PC-9 (cell line): ENCODE measurements around the gene HSD17B10. TPM values are rescaled to one million over a fixed set of nuclear protein-coding genes. Genes with fewer than 3 reads are reported as not detected.
"Not testable (repeated sequence)": the region's sequence is repeated elsewhere in the genome, so short reads cannot be mapped to it uniquely, and the experiment has no call there.

Experiments
- BruUV-seq: library from RNA; stranded (reverse); fragments of 400-500 nt; replicated peaks from 2 replicates; lab custom pipeline; 2021; lab: Mats Ljungman, UMichigan
- CTCF ChIA-PET: fragments of 300-600 bp; sonication (Branson Sonifier 250); formaldehyde crosslinking; loops from one replicate; lab custom pipeline; 2022; ENCODE audit warnings: antibody characterized with exemption; lab: Charles Lee
- POLR2A ChIA-PET: fragments of 300-600 bp; sonication (Branson Sonifier 250); formaldehyde crosslinking; loops from one replicate; lab custom pipeline; 2022; ENCODE audit warnings: antibody characterized with exemption; ENCODE audit not compliant: unreplicated experiment; lab: Charles Lee
- DNase-seq, 2 experiments: peaks; one replicate each; pipeline versions ENCODE4 v3.0.0 to v3.0.0-alpha.2; 2015 to 2022; ENCODE audit warnings: mixed read lengths in 1 of 2
- H2AFZ ChIP-seq: fragments of 200-600 bp; sonication (generic); 2 replicates; pipeline ENCODE4 v1.8.1; 2017; ENCODE audit warnings: antibody characterized with exemption
- H3F3A ChIP-seq: fragments of 200-600 bp; sonication (generic); 2 replicates; pipeline ENCODE4 v1.8.1; 2017; ENCODE audit warnings: antibody characterized with exemption, mild to moderate bottlenecking, low read depth; ENCODE audit not compliant: insufficient read depth
- H3K27ac ChIP-seq: fragments of 200-600 bp; sonication (generic); 2 replicates; pipeline ENCODE4 v1.6.1; 2016; ENCODE audit warnings: mixed run types
- H3K27me3 ChIP-seq: fragments of 200-600 bp; sonication (generic); 2 replicates; pipeline ENCODE4 v1.6.1; 2016; ENCODE audit warnings: low read depth, mixed run types; ENCODE audit not compliant: insufficient read depth
- H3K36me3 ChIP-seq: fragments of 200-600 bp; sonication (generic); 2 replicates; pipeline ENCODE4 v1.6.1; 2016; ENCODE audit warnings: low read depth, mixed run types
- H3K4me1 ChIP-seq: fragments of 200-600 bp; sonication (generic); replicated peaks from 2 replicates; pipeline ENCODE4 v1.6.1; 2016; ENCODE audit warnings: mixed run types; ENCODE audit not compliant: insufficient read depth
- H3K4me2 ChIP-seq: fragments of 200-600 bp; sonication (generic); 2 replicates; pipeline ENCODE4 v1.6.1; 2017; ENCODE audit warnings: mixed run types
- H3K4me3 ChIP-seq: fragments of 200-600 bp; sonication (generic); 2 replicates; pipeline ENCODE4 v1.6.1; 2016; ENCODE audit warnings: mixed run types
- H3K79me2 ChIP-seq: fragments of 200-600 bp; sonication (generic); 2 replicates; pipeline ENCODE4 v1.6.1; 2017; ENCODE audit warnings: low read depth, mixed run types
- H3K9me2 ChIP-seq: fragments of 200-600 bp; sonication (generic); 2 replicates; pipeline ENCODE4 v1.8.1; 2017; ENCODE audit warnings: mild to moderate bottlenecking; ENCODE audit not compliant: insufficient read depth
- H3K9me3 ChIP-seq: fragments of 200-600 bp; sonication (generic); 2 replicates; pipeline ENCODE4 v1.8.1; 2016; ENCODE audit warnings: low read depth; ENCODE audit not compliant: insufficient read depth
- H4K20me1 ChIP-seq: fragments of 200-600 bp; sonication (generic); 2 replicates; pipeline ENCODE4 v1.8.1; 2017; ENCODE audit not compliant: insufficient read depth
- CTCF ChIP-seq: fragments of 200-600 bp; sonication (generic); conservative IDR thresholded peaks from 2 replicates; pipeline ENCODE4 v1.6.1; 2017; ENCODE audit warnings: mixed run types, antibody characterized with exemption, mild to moderate bottlenecking, moderate library complexity
- EZH2 ChIP-seq: fragments of 200-600 bp; sonication (generic); IDR thresholded peaks from 2 replicates; pipeline ENCODE4 v1.8.0; 2017; ENCODE audit warnings: antibody characterized with exemption, low read depth
- intact Hi-C: fragments of 100-400 bp; cut with micrococcal nuclease; formaldehyde crosslinking; loops from one replicate; pipeline ENCODE4 v1.10.0; 2022; ENCODE audit not compliant: unreplicated experiment
- total RNA-seq: library from RNA; stranded (reverse); gene quantifications from 2 replicates; pipeline ENCODE4 v1.2.3, GENCODE V29; 2021

Gene HSD17B10
- total RNA-seq, 1 experiment from 2014 or later = 234 TPM

GRCh38 chrX:53421772-53422085, 12.4 kb downstream of the HSD17B10 start:
- H3K79me2 ChIP-seq = peaks cover 37% of the 10 kb centered on the region
- TF ChIP-seq EZH2 (no peak), CTCF (no peak)
- POLR2A ChIA-PET = interaction anchor here (0.7 kb wide), 1 partner anchor 197 kb away, joined by 4 read pairs; the partner anchor contains the start of gene KDM5C
- H3F3A ChIP-seq = no peaks in the 10 kb centered on the region
- H3K27me3 ChIP-seq = no peaks in the 10 kb centered on the region
- H2AFZ ChIP-seq = no peak overlapping the region
- no peaks in the 10 kb centered on the region for H3K36me3 ChIP-seq
- intact Hi-C loops = loop anchor here (2.0 to 5.0 kb wide), 2 partner anchors 19 to 139 kb away; partner anchors contain the start of gene IQSEC2
- H3K9me2 ChIP-seq = no peaks in the 10 kb centered on the region
- CTCF ChIA-PET = interaction anchor here (0.6 kb wide), 1 partner anchor 13 kb away, joined by 3 read pairs; no protein-coding TSS in a partner anchor
- DNase-seq = no peak
- no peaks in the 10 kb centered on the region for H3K9me3 ChIP-seq
- peak overlapping the region; percentile 75 for H3K4me2 ChIP-seq
- no peaks in the 10 kb centered on the region for H4K20me1 ChIP-seq
- H3K4me3 ChIP-seq = peak overlapping the region; percentile 58
- no peaks in the 10 kb centered on the region for H3K4me1 ChIP-seq
- BruUV-seq = no TSS peak
- 0 out of 2 replicates have a peak overlapping the region, but pooled peaks have one; percentile 49 for H3K27ac ChIP-seq

DNA sequence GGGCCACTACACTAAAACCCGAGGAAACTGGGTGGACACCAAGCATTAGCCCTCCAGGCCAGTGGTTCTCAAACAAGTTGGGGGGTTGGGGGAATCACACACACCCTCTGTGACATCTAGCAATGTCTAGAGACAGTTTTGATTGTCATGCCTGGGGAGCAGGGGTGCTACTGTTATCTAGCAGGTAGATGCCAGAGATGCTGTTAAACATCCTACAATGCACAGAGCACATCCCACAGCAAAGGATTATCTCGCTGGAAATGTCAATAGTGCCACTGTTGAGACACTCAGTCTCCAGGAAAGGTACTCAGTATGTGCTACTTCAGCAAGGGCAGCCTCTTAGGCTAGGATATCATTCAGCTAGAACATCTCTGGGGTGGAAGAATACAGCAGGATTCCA, 13.0 kb downstream of the HSD17B10 start:
- Histone ChIP-seq H3K27me3 (no peaks in the 10 kb centered on the region), H3K9me2 (no peaks in the 10 kb centered on the region), H3K79me2 (peaks cover 37% of the 10 kb centered on the region), H3K36me3 (no peaks in the 10 kb centered on the region), H4K20me1 (no peaks in the 10 kb centered on the region), H3K4me2 (peak overlapping the region; percentile 75), H3K4me1 (no peaks in the 10 kb centered on the region), H2AFZ (no peak overlapping the region), H3K27ac (no peak overlapping the region), H3F3A (no peaks in the 10 kb centered on the region), H3K9me3 (no peaks in the 10 kb centered on the region), H3K4me3 (peak overlapping the region; percentile 58; the same call in 1 of the 2 replicates)
- DNase-seq = no peak
- TF ChIP-seq CTCF = no peak
- no peak for TF ChIP-seq EZH2
- BruUV-seq = TSS peak; percentile 30
- intact Hi-C loops = loop anchor here (5.0 kb wide), 1 partner anchor 139 kb away; the partner anchor contains the start of gene IQSEC2
- POLR2A ChIA-PET = interaction anchor here (0.6 kb wide), 1 partner anchor 93 kb away, joined by 3 read pairs; no protein-coding TSS in a partner anchor
- CTCF ChIA-PET = no interaction called here

DNA sequence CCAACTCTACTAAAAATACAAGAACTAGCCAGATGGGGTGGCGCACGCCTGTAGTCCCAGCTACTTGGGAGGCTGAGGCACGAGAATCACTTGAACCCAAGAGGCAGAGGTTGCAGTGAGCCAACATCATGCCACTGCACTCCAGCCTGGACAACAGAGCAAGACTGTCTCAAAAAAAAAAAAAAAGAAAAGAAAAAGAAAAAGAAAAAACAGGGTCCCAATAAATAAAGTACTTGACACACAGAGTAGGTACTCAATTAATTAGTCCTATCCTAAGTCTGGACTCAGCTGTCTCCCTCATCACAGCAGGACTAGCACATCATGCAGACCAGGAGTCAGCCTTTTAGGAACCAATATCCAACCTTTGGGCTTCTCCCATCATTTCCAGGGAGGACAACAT, 13.8 kb downstream of the HSD17B10 start:
- Histone ChIP-seq H3K4me2 (peak overlapping the region; percentile 75; the same call in 1 of the 2 replicates), H3K79me2 (peaks cover 37% of the 10 kb centered on the region)
- POLR2A ChIA-PET, BruUV-seq, H3K9me3 ChIP-seq, H3K9me2 ChIP-seq, H3K4me1 ChIP-seq, H4K20me1 ChIP-seq, H2AFZ ChIP-seq, H3K36me3 ChIP-seq, H3K27ac ChIP-seq, H3K4me3 ChIP-seq, DNase-seq, H3K27me3 ChIP-seq, H3F3A ChIP-seq: not testable (repeated sequence)
- intact Hi-C loops = loop anchor here (5.0 kb wide), 1 partner anchor 138 kb away; the partner anchor contains the start of gene IQSEC2
- CTCF ChIA-PET = interaction anchor here (0.7 kb wide), 1 partner anchor 609 kb away, joined by 3 read pairs; no protein-coding TSS in a partner anchor

DNA sequence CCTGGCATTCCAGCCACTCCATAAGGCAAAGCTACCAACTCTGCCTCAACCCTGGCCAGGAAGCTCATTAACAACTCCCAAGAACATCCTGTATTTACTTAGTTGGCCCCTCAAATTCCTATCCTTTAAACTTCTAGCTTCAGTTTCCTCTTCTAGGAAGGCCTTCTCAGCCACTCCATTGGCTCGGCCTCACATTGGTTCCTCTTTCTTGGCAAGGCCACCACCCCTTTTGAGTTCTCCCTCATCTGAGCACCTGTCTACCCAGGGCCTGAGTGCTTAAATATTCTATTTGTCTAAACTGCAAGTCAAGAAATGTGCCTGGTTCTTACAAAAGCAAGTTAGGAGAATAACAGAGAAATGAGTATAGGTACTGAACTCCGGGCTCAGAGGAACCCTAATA, 21.7 kb downstream of the HSD17B10 start:
- no peak overlapping the region for H3K4me2 ChIP-seq
- H3K4me1 ChIP-seq = no peaks in the 10 kb centered on the region
- no peak overlapping the region for H3K27ac ChIP-seq
- H3K9me2 ChIP-seq = no peaks in the 10 kb centered on the region
- H3K9me3 ChIP-seq = no peaks in the 10 kb centered on the region
- POLR2A ChIA-PET = no interaction called here
- CTCF ChIA-PET = no interaction called here
- H3K4me3 ChIP-seq = no peak overlapping the region
- no TSS peak for BruUV-seq
- H3K79me2 ChIP-seq = no peaks in the 10 kb centered on the region
- no peaks in the 10 kb centered on the region for H3F3A ChIP-seq
- no peak for TF ChIP-seq CTCF
- TF ChIP-seq EZH2 = no peak
- DNase-seq = no peak
- H3K27me3 ChIP-seq = no peaks in the 10 kb centered on the region
- no peaks in the 10 kb centered on the region for H4K20me1 ChIP-seq
- intact Hi-C loops = no loop called here
- H2AFZ ChIP-seq = no peak overlapping the region
- H3K36me3 ChIP-seq = no peaks in the 10 kb centered on the region
